Vagina (tissue), 2 donors: ENCODE data around the gene PZP. TPM values are rescaled to one million over a fixed set of nuclear protein-coding genes. Genes with fewer than 3 reads are reported as not detected.

Source experiments
- DNase-seq, 2 donors: peaks; one replicate each; pipeline ENCODE4 v3.0.0-alpha.2; 2017; ENCODE audit errors: extremely low spot score in 2 of 2
- H3K27ac ChIP-seq: fragments of 200-600 bp; sonication (generic); one replicate; pipeline ENCODE4 v1.5.1; 2019
- H3K27me3 ChIP-seq: fragments of 200-600 bp; sonication (generic); one replicate; pipeline ENCODE4 v1.5.1; 2019
- H3K36me3 ChIP-seq, 2 donors: fragments of 200-600 bp; sonication (generic); one replicate each; pipeline ENCODE4 v1.5.1; 2017 to 2019
- H3K4me1 ChIP-seq: fragments of 200-600 bp; sonication (generic); one replicate; pipeline ENCODE4 v1.5.1; 2019
- H3K4me3 ChIP-seq, 2 donors: fragments of 200-600 bp; sonication (generic); 1 replicate in 1 of 2; 2 replicates in 1 of 2; pipeline ENCODE4 v1.5.1; 2016 to 2019
- H3K9me3 ChIP-seq: fragments of 200-600 bp; sonication (generic); one replicate; pipeline ENCODE4 v1.5.1; 2019
- POLR2A ChIP-seq, 2 donors: fragments of 450-650 bp; IDR thresholded peaks; one replicate each; pipeline ENCODE4 v1.6.1; 2017; ENCODE audit warnings: antibody characterized with exemption in 2 of 2, mild to moderate bottlenecking in 2 of 2, moderate library complexity in 2 of 2
- POLR2AphosphoS5 ChIP-seq, 2 donors: sonication (generic); formaldehyde crosslinking; IDR thresholded peaks; one replicate each; pipeline ENCODE4 v1.9.0; 2017; ENCODE audit warnings: antibody characterized with exemption in 2 of 2, mild to moderate bottlenecking in 2 of 2, low read depth in 1 of 2; ENCODE audit not compliant: insufficient read depth in 1 of 2
- intact Hi-C: fragments of 100-400 bp; cut with DNase I; formaldehyde crosslinking; loops from one replicate; pipeline ENCODE4 v1.15.1; 2023
- total RNA-seq: library from RNA; depleted of rRNA; stranded (reverse); fragments of >200 nt; gene quantifications from one replicate; pipeline ENCODE4 v1.2.3, GENCODE V29; 2016
- TF ChIP-seq, protein P1 (sequence below), 3 experiments: fragments of 450-650 bp in 2 of 3; fragments of 200-600 bp in 1 of 3; sonication (generic) in 1 of 3; IDR thresholded peaks; one replicate each; pipeline ENCODE4 v1.5.1; 2017 to 2019; ENCODE audit warnings: antibody characterized with exemption in 3 of 3, mild to moderate bottlenecking in 2 of 3, moderate library complexity in 2 of 3

PZP gene
- total RNA-seq, 1 donor from 2014 or later: not detected

DNA sequence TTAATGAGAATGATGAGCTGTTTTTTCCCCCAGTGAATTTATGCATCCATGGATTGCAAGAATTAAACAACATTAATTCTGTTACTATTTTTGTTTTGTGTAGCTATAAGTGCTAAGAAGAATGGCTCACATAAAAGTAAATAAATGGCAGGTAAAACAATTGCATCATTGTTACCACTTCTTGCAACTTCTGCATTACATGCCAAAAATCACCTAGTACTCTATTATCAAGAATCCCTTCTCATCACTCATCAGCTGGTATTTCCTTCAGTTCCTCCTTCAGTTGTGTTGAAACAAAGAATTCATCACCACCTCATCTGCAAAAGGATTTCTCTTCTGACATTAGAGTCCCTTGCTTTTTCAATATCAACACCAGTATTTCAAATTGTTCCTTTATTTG lies 93.2 kb downstream of the PZP start:
- no peaks in the 10 kb centered on the region for H3K9me3 ChIP-seq
- H3K4me3 ChIP-seq: peak overlapping the region; percentile 27 to 34
- peak overlapping the region; percentile 75 for H3K27ac ChIP-seq
- DNase-seq: no peak
- TF ChIP-seq, protein P1, sequence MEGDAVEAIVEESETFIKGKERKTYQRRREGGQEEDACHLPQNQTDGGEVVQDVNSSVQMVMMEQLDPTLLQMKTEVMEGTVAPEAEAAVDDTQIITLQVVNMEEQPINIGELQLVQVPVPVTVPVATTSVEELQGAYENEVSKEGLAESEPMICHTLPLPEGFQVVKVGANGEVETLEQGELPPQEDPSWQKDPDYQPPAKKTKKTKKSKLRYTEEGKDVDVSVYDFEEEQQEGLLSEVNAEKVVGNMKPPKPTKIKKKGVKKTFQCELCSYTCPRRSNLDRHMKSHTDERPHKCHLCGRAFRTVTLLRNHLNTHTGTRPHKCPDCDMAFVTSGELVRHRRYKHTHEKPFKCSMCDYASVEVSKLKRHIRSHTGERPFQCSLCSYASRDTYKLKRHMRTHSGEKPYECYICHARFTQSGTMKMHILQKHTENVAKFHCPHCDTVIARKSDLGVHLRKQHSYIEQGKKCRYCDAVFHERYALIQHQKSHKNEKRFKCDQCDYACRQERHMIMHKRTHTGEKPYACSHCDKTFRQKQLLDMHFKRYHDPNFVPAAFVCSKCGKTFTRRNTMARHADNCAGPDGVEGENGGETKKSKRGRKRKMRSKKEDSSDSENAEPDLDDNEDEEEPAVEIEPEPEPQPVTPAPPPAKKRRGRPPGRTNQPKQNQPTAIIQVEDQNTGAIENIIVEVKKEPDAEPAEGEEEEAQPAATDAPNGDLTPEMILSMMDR (IDR thresholded peaks at IDR 0.05): no peak
- no peaks in the 10 kb centered on the region for H3K36me3 ChIP-seq
- no peaks in the 10 kb centered on the region for H3K27me3 ChIP-seq
- H3K4me1 ChIP-seq: peaks cover 27% of the 10 kb centered on the region
- intact Hi-C loops: no loop called here

DNA sequence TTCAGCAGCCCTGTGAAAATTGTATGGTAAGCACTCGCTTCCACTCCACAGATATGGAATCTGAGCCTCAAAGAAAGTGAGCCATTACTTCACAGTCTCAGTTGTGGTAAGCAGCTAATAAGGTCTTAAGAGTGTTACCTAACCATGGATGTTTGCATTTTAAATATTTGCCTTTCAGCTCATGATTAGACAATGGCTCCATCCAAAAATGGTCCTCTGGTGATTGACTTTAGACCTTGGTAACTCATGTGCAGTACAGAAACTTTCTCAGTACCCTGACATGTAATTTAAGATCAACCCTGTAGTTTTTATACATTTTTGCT lies 94.2 kb downstream of the PZP start:
- H3K36me3 ChIP-seq: no peaks in the 10 kb centered on the region
- H3K4me3 ChIP-seq: peak overlapping the region; percentile 14 to 27
- peaks cover 27% of the 10 kb centered on the region for H3K4me1 ChIP-seq
- no peak for TF ChIP-seq POLR2A (IDR thresholded peaks at IDR 0.05)
- TF ChIP-seq, protein P1 (IDR thresholded peaks at IDR 0.05): no peak
- no peak for TF ChIP-seq POLR2AphosphoS5 (IDR thresholded peaks at IDR 0.05; ENCODE audit: insufficient read depth in 1 of 2, low read depth in 1 of 2)
- no peak for DNase-seq
- H3K27me3 ChIP-seq: no peaks in the 10 kb centered on the region
- no peaks in the 10 kb centered on the region for H3K9me3 ChIP-seq
- intact Hi-C loops: no loop called here
- H3K27ac ChIP-seq: no peak overlapping the region

DNA sequence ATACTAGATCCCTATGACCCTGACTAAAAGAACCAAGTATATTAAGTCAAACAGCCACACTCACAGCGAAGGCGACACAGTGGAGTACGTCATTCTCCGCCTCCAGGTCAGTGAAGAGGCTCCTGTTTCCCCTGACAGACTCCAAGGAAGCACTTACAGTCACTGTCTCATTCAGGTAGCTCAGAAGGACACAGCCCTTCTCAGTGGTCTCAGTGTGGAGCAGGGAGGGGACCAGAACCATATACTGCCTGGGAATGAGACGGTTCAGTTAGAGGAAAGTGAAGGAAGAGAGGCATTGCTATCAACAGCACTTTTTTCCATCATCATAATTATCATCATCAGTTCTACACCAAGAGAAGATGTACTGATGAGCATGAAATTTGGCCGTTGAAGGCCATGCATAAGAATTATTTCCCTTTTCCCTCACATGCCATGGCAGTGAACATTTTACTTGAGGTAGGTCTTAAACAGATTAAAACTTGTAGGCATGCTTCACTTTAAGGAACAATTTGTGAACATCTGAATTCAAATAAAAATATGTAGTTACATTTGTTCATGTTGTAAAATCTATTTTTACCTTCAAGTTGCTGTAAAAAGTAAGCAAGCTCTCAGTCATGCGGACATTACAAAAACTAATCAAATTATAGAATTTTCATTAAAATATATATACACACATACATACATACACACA lies 94.8 kb downstream of the PZP start:
- H3K27me3 ChIP-seq: no peaks in the 10 kb centered on the region
- TF ChIP-seq, protein P1 (IDR thresholded peaks at IDR 0.05): no peak
- TF ChIP-seq POLR2AphosphoS5 (IDR thresholded peaks at IDR 0.05; ENCODE audit: insufficient read depth in 1 of 2, low read depth in 1 of 2) (no peak), POLR2A (IDR thresholded peaks at IDR 0.05) (no peak)
- peak overlapping the region; percentile 54 for H3K27ac ChIP-seq
- H3K36me3 ChIP-seq: no peaks in the 10 kb centered on the region
- H3K4me1 ChIP-seq: peaks cover 23% of the 10 kb centered on the region
- intact Hi-C loops: no loop called here
- no peak for DNase-seq
- no peaks in the 10 kb centered on the region for H3K9me3 ChIP-seq
- peak overlapping the region; percentile 14 to 27 for H3K4me3 ChIP-seq

DNA sequence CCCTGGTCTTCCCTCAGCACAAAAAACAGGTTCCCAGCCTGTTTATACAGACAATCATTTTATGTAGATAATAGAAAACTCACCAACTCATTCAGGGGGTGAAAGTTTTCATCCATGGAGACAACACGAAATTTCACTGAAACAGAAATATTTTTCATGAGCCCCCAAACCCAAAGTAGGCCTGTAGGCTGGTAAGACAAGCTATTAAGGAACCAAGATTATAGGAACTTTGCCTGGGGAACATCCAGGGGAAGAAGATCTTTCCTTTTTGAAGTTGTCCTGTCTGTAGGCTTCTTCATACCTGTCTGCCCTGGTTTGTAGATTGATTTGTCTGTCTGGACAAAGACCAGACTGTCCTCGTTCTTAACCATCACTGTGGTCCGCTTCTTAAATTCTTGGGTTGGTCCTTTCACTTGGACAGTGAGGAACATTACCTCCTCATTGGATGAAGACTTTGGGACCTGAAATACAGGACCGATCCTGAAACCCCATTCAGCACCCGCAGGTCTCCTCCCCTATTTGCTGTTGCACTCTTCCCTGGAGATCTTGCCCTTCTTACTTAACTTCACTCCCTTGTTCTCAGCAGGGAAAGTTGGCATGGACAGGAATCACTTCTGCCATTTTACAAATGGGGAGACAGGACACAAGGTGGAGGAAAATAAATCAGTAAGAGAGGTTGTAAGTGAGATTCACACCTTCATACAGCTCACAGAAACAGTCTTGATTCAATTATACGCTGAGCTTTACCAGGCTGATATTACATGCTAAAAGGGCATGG lies 95.9 kb downstream of the PZP start:
- TF ChIP-seq, protein P1 (IDR thresholded peaks at IDR 0.05): no peak
- no peak for TF ChIP-seq POLR2A (IDR thresholded peaks at IDR 0.05)
- no peak for TF ChIP-seq POLR2AphosphoS5 (IDR thresholded peaks at IDR 0.05; ENCODE audit: insufficient read depth in 1 of 2, low read depth in 1 of 2)
- no peaks in the 10 kb centered on the region for H3K36me3 ChIP-seq
- DNase-seq: no peak
- intact Hi-C loops: no loop called here
- H3K4me1 ChIP-seq: peaks cover 13% of the 10 kb centered on the region
- H3K4me3 ChIP-seq: no peak overlapping the region
- no peak overlapping the region for H3K27ac ChIP-seq
- no peaks in the 10 kb centered on the region for H3K27me3 ChIP-seq
- H3K9me3 ChIP-seq: no peaks in the 10 kb centered on the region

DNA sequence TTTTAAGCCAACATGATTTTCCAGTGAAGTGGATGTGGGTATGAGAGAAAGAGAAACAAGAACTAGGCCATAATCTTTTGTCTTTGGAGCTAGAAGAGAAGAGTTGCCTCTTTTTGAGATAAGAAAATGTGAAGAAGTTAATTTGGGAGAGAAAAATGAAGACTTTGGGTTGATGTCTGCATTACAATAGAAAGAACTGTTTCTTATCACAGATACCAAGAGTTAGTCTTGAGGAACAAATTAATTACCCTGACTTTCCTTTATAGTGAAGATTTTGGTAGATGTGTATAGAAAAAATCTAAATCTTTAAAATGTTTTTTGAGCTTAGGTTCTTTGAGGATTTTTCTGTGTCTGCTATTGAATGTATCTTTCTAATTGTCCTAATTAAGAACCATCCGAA lies 96.7 kb downstream of the PZP start:
- Histone ChIP-seq H3K9me3 (no peaks in the 10 kb centered on the region), H3K4me1 (peaks cover 6% of the 10 kb centered on the region), H3K36me3 (no peaks in the 10 kb centered on the region), H3K27ac (peak overlapping the region; percentile 2), H3K27me3 (no peaks in the 10 kb centered on the region), H3K4me3 (no peak overlapping the region)
- DNase-seq: no peak
- intact Hi-C loops: no loop called here
- TF ChIP-seq POLR2AphosphoS5 (IDR thresholded peaks at IDR 0.05; ENCODE audit: insufficient read depth in 1 of 2, low read depth in 1 of 2) (no peak), POLR2A (IDR thresholded peaks at IDR 0.05) (no peak)
- TF ChIP-seq, protein P1 (IDR thresholded peaks at IDR 0.05): no peak
